Activated naive CD4-positive, alpha-beta T cell treated with Interleukin-2 at 50 U/mL for 16 hours (primary cell): ENCODE measurements around the gene SIPA1L3.

Experiments used
- DNase-seq: peaks from one replicate; pipeline ENCODE4 v3.0.0-alpha.2; 2020

The SIPA1L3 gene

DNA sequence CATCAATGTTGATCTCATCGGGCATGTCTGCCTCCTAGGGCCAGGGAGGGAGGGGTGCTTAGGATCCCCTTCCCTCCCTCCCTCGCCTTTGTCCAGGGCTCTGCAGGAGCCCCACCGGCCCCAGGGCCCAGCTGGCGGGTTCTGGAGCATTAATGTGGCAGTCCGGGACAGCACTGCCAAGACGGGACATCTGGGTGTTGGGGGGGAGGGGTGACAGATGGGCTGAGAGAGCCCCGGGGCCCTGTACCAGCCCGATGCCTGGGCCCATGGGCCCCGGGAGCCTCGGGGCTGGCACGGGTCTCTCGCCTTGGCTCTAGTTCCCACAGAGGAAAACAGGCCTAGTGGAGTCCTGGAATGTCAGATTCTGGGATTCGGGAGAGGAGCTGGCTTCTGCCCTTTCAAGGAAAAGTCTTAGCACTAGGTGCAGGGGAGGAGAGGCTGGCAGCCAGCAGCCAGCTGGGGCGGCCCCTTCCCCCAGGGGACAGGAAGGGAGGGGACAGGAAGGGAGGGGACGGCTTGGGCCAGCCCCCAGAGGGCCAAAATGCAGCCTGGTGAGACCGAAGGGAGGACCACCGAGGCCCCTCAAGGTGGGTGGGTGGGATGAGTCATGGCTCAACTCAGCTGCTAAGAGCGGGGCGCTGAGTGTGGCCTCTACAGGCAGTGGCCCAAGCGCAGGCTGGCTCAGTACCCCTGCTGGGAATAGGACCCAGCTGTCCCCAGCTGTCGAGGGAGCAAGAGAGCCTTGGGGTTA lies 346.1 kb downstream of the SIPA1L3 start:
- no peak for DNase-seq

DNA sequence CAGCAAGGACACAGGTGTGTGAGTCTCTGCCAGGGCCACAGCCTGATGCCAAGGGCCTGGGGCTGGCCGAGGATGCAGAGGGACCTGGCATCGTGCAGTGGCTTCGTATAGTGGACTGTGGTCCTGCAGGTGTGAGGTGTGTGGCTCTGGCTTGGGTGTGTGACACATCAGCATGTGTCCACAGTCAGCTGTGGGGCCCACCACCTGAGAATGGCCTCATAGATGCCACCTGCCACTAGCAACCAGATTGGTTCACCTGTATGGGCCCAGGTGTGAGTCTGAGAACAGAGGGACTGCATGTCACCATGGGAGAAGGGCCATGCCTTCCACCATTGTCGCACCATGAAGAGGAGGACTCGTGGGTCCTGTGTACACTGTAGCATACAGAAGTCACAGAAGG lies 346.8 kb downstream of the SIPA1L3 start:
- DNase-seq = no peak

DNA sequence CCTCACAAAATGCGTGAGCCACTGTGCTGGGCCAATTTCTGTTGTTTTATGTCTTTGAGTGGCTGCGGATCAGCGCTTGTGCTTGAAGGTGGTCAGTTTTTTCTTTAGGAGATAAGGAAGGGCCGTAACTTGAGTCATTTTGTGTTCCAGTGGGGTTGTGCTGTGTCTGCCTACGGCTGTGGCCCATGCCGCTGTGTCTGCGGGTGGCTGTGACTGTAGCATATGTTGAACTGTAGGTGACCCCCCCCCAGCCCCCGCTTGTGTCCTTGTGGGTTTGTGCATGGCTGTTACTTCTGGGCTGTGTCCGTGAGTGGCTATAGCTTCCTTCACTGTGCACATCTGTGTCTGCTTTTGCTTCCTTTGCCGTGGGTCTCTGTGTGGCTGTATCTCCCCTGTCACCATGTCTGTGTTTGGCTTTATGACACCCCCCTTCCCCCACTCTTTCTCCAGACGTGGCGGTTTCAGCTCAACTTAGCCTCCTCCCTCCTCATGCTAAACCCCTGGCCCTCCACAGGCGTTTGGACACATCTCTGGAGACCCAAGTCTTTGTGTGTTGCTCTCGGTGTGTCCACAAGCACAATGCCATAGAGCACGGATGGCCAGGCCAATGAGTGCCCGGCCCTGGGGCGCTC lies 348.5 kb downstream of the SIPA1L3 start:
- DNase-seq = no peak
